HepG2 (cell line): Measurements from ENCODE around the gene RNF25. TPM values are rescaled to one million over a fixed set of nuclear protein-coding genes. Genes with fewer than 3 reads are reported as not detected.

ENCODE experiments used
- ATAC-seq: fragments of 200-7000 bp; cut with Tn5 transposase; 3 replicates; pipeline ENCODE4 v1.9.1; 2020; ENCODE audit warnings: mild to moderate bottlenecking, moderate library complexity
- BruUV-seq: library from RNA; stranded (reverse); fragments of 400-500 nt; replicated peaks from 2 replicates; lab custom pipeline; 2021; lab: Mats Ljungman, UMichigan
- CTCF ChIA-PET: fragments of 300-600 bp; formaldehyde crosslinking; extraction: SDS; loops from one replicate; lab custom pipeline; 2021; ENCODE audit warnings: low total read pairs, inconsistent platforms, low intra/inter-chr PET ratio; lab: Yijun Ruan, JAX
- POLR2A ChIA-PET: fragments of 350-600 bp; sonication (Branson Sonifier 250); formaldehyde crosslinking; loops from one replicate; lab custom pipeline; 2020; ENCODE audit warnings: antibody characterized with exemption, inconsistent platforms; lab: Yijun Ruan, JAX
- DNase-seq: peaks from one replicate; pipeline ENCODE4 v3.0.0-alpha.2; 2015; ENCODE audit warnings: low spot score
- FAIRE-seq: peaks from 3 replicates; lab custom pipeline; 2011; peaks lifted over from hg19 to GRCh38; lab: Jason Lieb, UNC
- H2AFZ ChIP-seq: one replicate; pipeline ENCODE4 v1.6.1; 2011; ENCODE audit warnings: low read length, inconsistent platforms
- H3K27ac ChIP-seq: fragments of 300-600 bp; 3 replicates; pipeline ENCODE4 v1.8.0; 2011; ENCODE audit warnings: mixed run types, mild to moderate bottlenecking, mixed read lengths, low read length, inconsistent platforms; ENCODE audit not compliant: insufficient read depth; ENCODE audit errors: extremely low read length
- H3K27me3 ChIP-seq, 2 experiments: fragments of 200-600 bp in 1 of 2; 2 replicates in 1 of 2; 3 replicates in 1 of 2; pipeline versions ENCODE4 v1.6.0 to v1.8.0; 2011; ENCODE audit warnings: low read length in 2 of 2, mild to moderate bottlenecking in 2 of 2, moderate library complexity in 2 of 2, inconsistent platforms in 1 of 2; ENCODE audit not compliant: insufficient read depth in 2 of 2, control insufficient read depth in 1 of 2
- H3K36me3 ChIP-seq, 2 experiments: fragments of 200-600 bp in 1 of 2; replicated peaks in 1 of 2; 2 replicates in 1 of 2; 3 replicates in 1 of 2; pipeline versions ENCODE4 v1.5.1 to v1.8.0; 2011; ENCODE audit warnings: low read length in 2 of 2, inconsistent platforms in 1 of 2; ENCODE audit not compliant: insufficient read depth in 2 of 2, control insufficient read depth in 1 of 2
- H3K4me1 ChIP-seq: 2 replicates; pipeline ENCODE4 v1.5.1; 2012; ENCODE audit warnings: low read length, inconsistent platforms; ENCODE audit not compliant: insufficient read depth
- H3K4me2 ChIP-seq: 2 replicates; pipeline ENCODE4 v1.6.0; 2011; ENCODE audit warnings: low read depth, low read length, inconsistent platforms
- H3K4me3 ChIP-seq, 3 experiments: fragments of 200-600 bp in 1 of 3; sonication (generic), shearing (Covaris generic) in 1 of 3; replicated peaks in 1 of 3; 2 replicates each; pipeline ENCODE4 v1.5.1; 2011 to 2016; ENCODE audit warnings: low read length in 3 of 3, inconsistent platforms in 2 of 3, low read depth in 2 of 3, mild to moderate bottlenecking in 2 of 3, control low read depth in 1 of 3, mixed read lengths in 1 of 3; ENCODE audit not compliant: insufficient read depth in 1 of 3
- H3K79me2 ChIP-seq: one replicate; pipeline ENCODE4 v1.6.1; 2011; ENCODE audit warnings: low read length, inconsistent platforms; ENCODE audit not compliant: insufficient read depth
- H3K9ac ChIP-seq: 2 replicates; pipeline ENCODE4 v1.6.0; 2011; ENCODE audit warnings: mild to moderate bottlenecking, low read depth, low read length, inconsistent platforms; ENCODE audit not compliant: insufficient read depth
- H3K9me3 ChIP-seq: 2 replicates; pipeline ENCODE4 v1.5.1; 2012; ENCODE audit warnings: mild to moderate bottlenecking, low read length
- H4K20me1 ChIP-seq: 2 replicates; pipeline ENCODE4 v1.6.0; 2011; ENCODE audit warnings: inconsistent platforms, mild to moderate bottlenecking, low read length, moderate library complexity; ENCODE audit not compliant: insufficient read depth
- CEBPB ChIP-seq: IDR thresholded peaks from 2 replicates; pipeline ENCODE4 v1.6.1; 2011; ENCODE audit warnings: low read depth, low read length, improper control_type of control experiment, borderline replicate concordance
- HOXA3 ChIP-seq: sonication (generic); formaldehyde crosslinking; IDR thresholded peaks from 2 replicates; pipeline ENCODE4 v1.5.0; 2020; ENCODE audit warnings: missing genetic modification reagents
- MATR3 ChIP-seq: sonication (generic); formaldehyde crosslinking; IDR thresholded peaks from 2 replicates; pipeline ENCODE4 v1.4.0; 2020; ENCODE audit warnings: missing genetic modification reagents
- MTF2 ChIP-seq: sonication (generic); formaldehyde crosslinking; IDR thresholded peaks from 2 replicates; pipeline ENCODE4 v1.5.0; 2020; ENCODE audit warnings: missing genetic modification reagents, borderline replicate concordance
- SALL2 ChIP-seq: sonication (generic); formaldehyde crosslinking; IDR thresholded peaks from 2 replicates; pipeline ENCODE4 v1.8.1; 2023; ENCODE audit warnings: mild to moderate bottlenecking, missing genetic modification reagents, inconsistent platforms
- SNRNP70 ChIP-seq: fragments of 200-400 bp; formaldehyde crosslinking; IDR thresholded peaks from 2 replicates; pipeline ENCODE4 v1.6.1; 2017; ENCODE audit warnings: mild to moderate bottlenecking, low read depth, low read length, moderate library complexity
- TARDBP ChIP-seq: sonication (generic); formaldehyde crosslinking; IDR thresholded peaks from 2 replicates; pipeline ENCODE4 v1.8.0; 2022; ENCODE audit warnings: mild to moderate bottlenecking, missing genetic modification reagents
- TBX3 ChIP-seq: fragments of 450-650 bp; IDR thresholded peaks from 2 replicates; pipeline ENCODE4 v1.6.1; 2017; ENCODE audit warnings: antibody characterized with exemption, mild to moderate bottlenecking, inconsistent platforms, borderline replicate concordance
- TOPORS ChIP-seq: sonication (generic); formaldehyde crosslinking; IDR thresholded peaks from 2 replicates; pipeline ENCODE4 v1.8.0; 2023; ENCODE audit warnings: mild to moderate bottlenecking, missing genetic modification reagents
- ZGPAT ChIP-seq: IDR thresholded peaks from 2 replicates; pipeline ENCODE4 v1.6.1; 2016; ENCODE audit warnings: mild to moderate bottlenecking
- WGBS: methylation state at CpG from one replicate; pipeline ENCODE4 v1.1.6; 2017; ENCODE audit warnings: low lambda C conversion rate; 5-methylcytosine and 5-hydroxymethylcytosine counted together
- in situ Hi-C: cut with HindIII; loops from 2 replicates; pipeline ENCODE4 v1.10.0; 2017; ENCODE audit warnings: low pct_unique_long_range_greater_than_20kb; ENCODE audit not compliant: extremely low pct_ligation_motif_present
- intact Hi-C: fragments of 100-400 bp; cut with micrococcal nuclease; formaldehyde crosslinking; loops from one replicate; pipeline ENCODE4 v1.10.0; 2022; ENCODE audit not compliant: unreplicated experiment
- polyA plus RNA-seq, 8 experiments: library from polyadenylated mRNA; depleted of rRNA in 3 of 8; stranded (reverse) in 7 of 8; unstranded in 1 of 8; fragments of >200 nt; fragmentation: Illumina TruSeq in 4 of 8; extraction: Trizol in 4 of 8; gene quantifications; 2 replicates each; pipeline versions ENCODE4 v1.2.1 to v1.2.3, GENCODE V29; 2011 to 2016; ENCODE audit warnings: low read depth in 4 of 8, missing spikeins in 1 of 8, mixed read lengths in 1 of 8; ENCODE audit not compliant: insufficient read depth in 1 of 8
- total RNA-seq, 5 experiments: library from RNA; depleted of rRNA; stranded (reverse); fragments of >200 nt; fragmentation: Illumina TruSeq; extraction: Trizol; gene quantifications; 2 replicates each; pipeline ENCODE4 v1.2.3, GENCODE V29; 2016; ENCODE audit warnings: low read depth in 1 of 5
- TF ChIP-seq, protein P1 (sequence below): sonication (generic); formaldehyde crosslinking; IDR thresholded peaks from 2 replicates; pipeline ENCODE4 v1.5.0; 2020; ENCODE audit warnings: missing genetic modification reagents
- TF ChIP-seq, protein P2 (sequence below): IDR thresholded peaks from 2 replicates; pipeline ENCODE4 v1.6.1; 2016
- TF ChIP-seq, protein P3 (sequence below): sonication (generic); formaldehyde crosslinking; IDR thresholded peaks from 2 replicates; pipeline ENCODE4 v1.9.0; 2021; ENCODE audit warnings: missing genetic modification reagents, borderline replicate concordance
- TF ChIP-seq, protein P4 (sequence below): sonication (generic); formaldehyde crosslinking; conservative IDR thresholded peaks from 2 replicates; pipeline ENCODE4 v1.8.0; 2022; ENCODE audit warnings: low read depth, missing genetic modification reagents

RNF25 gene
- total and polyA plus RNA-seq, 2 of the 13 experiments (the other 11 are each of a cell fraction or from before 2014, with no cell fraction given): 37.0 to 87.6 TPM

DNA sequence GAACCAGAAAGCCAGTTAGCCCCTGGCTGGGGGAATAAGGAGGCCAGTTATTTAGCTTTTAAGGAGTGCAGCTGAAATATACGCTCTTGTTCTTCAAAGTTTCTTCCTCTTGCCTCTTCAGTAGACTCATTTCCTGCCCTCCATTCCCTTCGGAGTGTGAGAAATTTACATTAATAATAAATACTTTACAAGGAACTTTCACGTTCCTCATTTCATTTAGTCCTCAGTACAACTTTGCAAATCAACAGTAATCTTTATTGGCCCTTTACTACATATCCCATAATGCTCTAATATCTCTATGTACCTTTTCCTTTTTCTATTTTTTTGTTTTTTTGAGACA lies 48.5 kb downstream of the RNF25 start (continued):
- TF ChIP-seq, protein P1, sequence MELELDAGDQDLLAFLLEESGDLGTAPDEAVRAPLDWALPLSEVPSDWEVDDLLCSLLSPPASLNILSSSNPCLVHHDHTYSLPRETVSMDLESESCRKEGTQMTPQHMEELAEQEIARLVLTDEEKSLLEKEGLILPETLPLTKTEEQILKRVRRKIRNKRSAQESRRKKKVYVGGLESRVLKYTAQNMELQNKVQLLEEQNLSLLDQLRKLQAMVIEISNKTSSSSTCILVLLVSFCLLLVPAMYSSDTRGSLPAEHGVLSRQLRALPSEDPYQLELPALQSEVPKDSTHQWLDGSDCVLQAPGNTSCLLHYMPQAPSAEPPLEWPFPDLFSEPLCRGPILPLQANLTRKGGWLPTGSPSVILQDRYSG (CRISPR knock-in tag): no peak
- TF ChIP-seq MATR3 (CRISPR knock-in tag) (no peak), TBX3 (no peak)
- TF ChIP-seq, protein P2, sequence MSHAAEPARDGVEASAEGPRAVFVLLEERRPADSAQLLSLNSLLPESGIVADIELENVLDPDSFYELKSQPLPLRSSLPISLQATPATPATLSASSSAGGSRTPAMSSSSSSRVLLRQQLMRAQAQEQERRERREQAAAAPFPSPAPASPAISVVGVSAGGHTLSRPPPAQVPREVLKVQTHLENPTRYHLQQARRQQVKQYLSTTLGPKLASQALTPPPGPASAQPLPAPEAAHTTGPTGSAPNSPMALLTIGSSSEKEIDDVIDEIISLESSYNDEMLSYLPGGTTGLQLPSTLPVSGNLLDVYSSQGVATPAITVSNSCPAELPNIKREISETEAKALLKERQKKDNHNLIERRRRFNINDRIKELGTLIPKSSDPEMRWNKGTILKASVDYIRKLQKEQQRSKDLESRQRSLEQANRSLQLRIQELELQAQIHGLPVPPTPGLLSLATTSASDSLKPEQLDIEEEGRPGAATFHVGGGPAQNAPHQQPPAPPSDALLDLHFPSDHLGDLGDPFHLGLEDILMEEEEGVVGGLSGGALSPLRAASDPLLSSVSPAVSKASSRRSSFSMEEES (CRISPR knock-in tag): no peak

DNA sequence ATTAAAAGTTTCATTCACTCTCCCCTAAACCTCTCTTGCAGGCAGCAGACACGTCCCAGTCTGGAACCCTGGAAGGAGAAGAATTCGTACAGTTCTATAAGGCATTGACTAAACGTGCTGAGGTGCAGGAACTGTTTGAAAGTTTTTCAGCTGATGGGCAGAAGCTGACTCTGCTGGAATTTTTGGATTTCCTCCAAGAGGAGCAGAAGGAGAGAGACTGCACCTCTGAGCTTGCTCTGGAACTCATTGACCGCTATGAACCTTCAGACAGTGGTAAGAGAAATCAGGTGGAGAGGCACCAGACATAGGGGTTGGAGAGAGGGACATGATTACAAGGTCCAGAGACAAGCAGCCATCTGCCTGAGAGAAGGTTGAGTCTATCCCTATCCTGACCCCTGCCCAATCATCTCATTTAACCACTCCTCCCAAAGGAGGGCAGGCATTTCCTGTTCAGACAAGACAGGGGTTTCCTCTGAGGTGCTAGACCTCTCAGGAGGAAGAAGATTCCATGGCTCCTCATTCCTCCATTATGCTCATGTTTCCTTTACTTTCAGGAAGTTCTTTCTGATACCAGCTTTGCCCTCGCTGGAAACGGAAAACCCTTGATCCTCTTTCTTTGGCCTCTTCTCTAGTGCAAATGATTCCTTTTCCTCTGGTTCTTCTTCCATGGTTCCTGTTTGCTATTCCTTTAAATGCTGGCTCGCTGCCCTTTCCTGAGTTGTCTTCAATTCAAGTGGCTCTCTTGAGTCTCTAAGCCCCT lies 49.0 kb downstream of the RNF25 start:
- H4K20me1 ChIP-seq: no peaks in the 10 kb centered on the region
- 23% methylated on average over 7 of the region's 7 CpGs for WGBS
- ATAC-seq: peak; percentile 25; the same call in 2 of the 3 replicates

More for the DNA sequence above, 49.0 kb downstream of the RNF25 start:
- no TSS peak for BruUV-seq
- in situ Hi-C loops: no loop called here
- intact Hi-C loops: no loop called here
- Histone ChIP-seq H3K4me2 (no peak overlapping the region; the same call in 1 of the 2 replicates), H3K4me1 (0 out of 2 replicates have a peak, but pooled peaks cover 6% of the 10 kb centered on the region), H3K9me3 (no peaks in the 10 kb centered on the region), H2AFZ (no peak overlapping the region), H3K36me3 (no peaks in the 10 kb centered on the region), H3K79me2 (no peaks in the 10 kb centered on the region), H3K27ac (no peak overlapping the region), H3K9ac (no peak overlapping the region), H3K27me3 (0 out of 5 replicates have a peak, but pooled peaks cover 0 to 3% of the 10 kb centered on the region in 2 experiments), H3K4me3 (no peak overlapping the region)
- CTCF ChIA-PET: no interaction called here
- POLR2A ChIA-PET: interaction anchor here (1.3 kb wide), 1 partner anchor 37 kb away, joined by 4 read pairs; the partner anchor contains the start of genes BCS1L and ZNF142
- DNase-seq: no peak
- FAIRE-seq: no peak
- TF ChIP-seq ZGPAT (CRISPR knock-in tag) (no peak), MTF2 (CRISPR knock-in tag) (no peak), TOPORS (CRISPR knock-in tag) (no peak), TARDBP (CRISPR knock-in tag) (no peak), SNRNP70 (no peak), SALL2 (CRISPR knock-in tag) (no peak), CEBPB (no peak), HOXA3 (CRISPR knock-in tag) (no peak)
- TF ChIP-seq, protein P3, sequence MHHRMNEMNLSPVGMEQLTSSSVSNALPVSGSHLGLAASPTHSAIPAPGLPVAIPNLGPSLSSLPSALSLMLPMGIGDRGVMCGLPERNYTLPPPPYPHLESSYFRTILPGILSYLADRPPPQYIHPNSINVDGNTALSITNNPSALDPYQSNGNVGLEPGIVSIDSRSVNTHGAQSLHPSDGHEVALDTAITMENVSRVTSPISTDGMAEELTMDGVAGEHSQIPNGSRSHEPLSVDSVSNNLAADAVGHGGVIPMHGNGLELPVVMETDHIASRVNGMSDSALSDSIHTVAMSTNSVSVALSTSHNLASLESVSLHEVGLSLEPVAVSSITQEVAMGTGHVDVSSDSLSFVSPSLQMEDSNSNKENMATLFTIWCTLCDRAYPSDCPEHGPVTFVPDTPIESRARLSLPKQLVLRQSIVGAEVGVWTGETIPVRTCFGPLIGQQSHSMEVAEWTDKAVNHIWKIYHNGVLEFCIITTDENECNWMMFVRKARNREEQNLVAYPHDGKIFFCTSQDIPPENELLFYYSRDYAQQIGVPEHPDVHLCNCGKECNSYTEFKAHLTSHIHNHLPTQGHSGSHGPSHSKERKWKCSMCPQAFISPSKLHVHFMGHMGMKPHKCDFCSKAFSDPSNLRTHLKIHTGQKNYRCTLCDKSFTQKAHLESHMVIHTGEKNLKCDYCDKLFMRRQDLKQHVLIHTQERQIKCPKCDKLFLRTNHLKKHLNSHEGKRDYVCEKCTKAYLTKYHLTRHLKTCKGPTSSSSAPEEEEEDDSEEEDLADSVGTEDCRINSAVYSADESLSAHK (CRISPR knock-in tag): no peak
- TF ChIP-seq, protein P4, sequence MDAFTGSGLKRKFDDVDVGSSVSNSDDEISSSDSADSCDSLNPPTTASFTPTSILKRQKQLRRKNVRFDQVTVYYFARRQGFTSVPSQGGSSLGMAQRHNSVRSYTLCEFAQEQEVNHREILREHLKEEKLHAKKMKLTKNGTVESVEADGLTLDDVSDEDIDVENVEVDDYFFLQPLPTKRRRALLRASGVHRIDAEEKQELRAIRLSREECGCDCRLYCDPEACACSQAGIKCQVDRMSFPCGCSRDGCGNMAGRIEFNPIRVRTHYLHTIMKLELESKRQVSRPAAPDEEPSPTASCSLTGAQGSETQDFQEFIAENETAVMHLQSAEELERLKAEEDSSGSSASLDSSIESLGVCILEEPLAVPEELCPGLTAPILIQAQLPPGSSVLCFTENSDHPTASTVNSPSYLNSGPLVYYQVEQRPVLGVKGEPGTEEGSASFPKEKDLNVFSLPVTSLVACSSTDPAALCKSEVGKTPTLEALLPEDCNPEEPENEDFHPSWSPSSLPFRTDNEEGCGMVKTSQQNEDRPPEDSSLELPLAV (CRISPR knock-in tag): no peak
